GM20000 (cell line): Measurements from ENCODE around the gene INTS15.

Source experiments
- DNase-seq: peaks from one replicate; pipeline ENCODE4 v3.0.0; 2012; ENCODE audit warnings: low spot score
- CTCF ChIP-seq: IDR thresholded peaks from 2 replicates; pipeline ENCODE4 v1.5.1; 2012; ENCODE audit warnings: mild to moderate bottlenecking, control low read depth; ENCODE audit errors: extremely low read depth, missing control alignments

Gene INTS15

DNA sequence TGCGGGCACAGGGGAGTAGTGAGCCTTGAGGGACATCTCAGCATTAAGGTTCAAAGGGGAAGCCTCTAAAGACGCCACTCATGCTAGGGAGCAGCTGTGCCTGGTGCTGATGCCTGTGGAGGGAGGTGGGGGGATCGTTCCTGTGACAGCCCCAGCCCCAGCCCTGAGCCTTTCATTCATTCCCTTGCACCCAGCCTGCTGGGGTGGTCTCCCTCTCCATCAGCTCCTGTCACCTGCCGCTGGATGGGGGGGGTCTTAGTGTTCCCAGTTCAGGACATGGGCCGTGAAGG, 58.9 kb downstream of the INTS15 start:
- DNase-seq, result no peak
- TF ChIP-seq CTCF, result no peak

DNA sequence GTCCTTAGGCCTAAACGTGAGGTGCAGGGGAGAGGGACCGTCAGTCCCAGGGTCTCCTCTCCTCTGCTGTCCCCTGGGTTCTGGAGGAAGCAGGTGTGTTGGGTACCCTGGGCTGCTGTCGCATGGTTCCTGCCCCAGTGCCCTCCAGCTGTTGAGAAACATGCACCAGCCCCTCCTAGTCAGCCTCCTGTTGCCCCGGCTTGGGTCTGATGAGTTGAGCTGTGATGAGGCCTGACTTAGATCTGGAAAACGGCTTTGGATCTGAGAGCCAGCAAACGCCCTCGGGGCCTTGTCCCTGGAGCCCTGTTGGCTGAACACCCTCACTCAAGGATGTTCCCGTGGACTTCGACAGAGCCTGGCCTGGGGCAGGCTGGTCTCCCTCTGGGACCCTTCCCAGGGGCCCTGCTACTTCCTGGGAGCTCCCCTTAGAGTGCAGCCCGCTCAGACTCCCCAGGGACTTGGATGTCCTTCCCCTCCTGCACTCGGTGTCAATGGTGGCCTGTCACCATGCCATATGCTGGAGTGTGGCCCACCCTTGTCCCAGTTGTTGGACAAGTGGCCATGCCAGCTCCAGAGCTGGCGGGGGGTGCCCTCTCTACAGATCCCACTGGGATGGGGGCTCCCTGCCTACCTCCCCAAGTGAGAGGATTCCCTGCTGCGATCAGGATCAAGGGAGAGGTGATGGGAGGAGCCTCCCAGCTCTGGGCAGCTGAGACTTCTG, 59.6 kb downstream of the INTS15 start:
- no peak for TF ChIP-seq CTCF
- DNase-seq, result no peak

DNA sequence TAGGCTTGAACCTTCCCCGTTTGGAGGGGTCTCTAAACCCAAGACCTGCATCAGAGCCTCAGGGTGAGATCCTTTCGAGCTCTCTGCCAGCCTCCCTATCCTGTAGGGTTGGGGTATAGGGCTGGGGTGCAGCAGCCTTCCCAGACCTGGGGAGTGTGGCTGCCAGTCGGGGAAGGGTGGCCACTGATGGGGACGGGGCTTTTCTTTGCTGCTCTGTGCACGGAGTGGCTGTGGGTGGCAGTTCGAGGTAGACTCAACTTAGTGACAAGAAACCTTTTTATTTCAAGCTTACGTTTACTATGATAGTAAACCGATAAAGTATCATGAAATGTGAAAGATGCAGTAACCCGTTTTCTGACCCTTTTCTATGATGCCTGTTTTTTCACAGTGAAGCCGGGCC, 60.3 kb downstream of the INTS15 start:
- no peak for TF ChIP-seq CTCF
- DNase-seq, result no peak

DNA sequence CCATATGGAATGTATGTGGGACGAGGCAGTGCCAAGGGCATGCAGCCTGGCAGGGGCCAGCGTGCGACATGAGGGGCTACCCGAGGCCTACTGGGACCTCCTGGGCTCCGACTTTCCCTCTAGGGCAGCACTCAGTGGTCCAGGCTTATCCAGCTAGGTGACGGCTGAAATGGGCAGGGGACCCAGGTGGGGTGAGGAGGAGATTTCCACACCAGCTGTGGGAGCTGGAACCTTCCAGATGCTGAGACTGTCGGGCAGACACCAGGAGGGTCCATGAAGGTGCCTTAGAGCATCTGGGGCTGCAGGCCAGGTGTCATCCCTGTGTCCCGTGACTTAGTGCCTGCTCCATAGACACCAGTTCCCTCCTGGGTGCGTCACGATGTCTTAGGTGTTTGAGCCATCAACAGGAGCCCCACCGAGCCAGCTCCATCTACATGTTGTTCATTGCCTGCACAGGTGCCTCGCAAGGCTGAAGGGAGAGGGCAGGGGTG, 60.7 kb downstream of the INTS15 start:
- no peak for DNase-seq
- TF ChIP-seq CTCF, result no peak

DNA sequence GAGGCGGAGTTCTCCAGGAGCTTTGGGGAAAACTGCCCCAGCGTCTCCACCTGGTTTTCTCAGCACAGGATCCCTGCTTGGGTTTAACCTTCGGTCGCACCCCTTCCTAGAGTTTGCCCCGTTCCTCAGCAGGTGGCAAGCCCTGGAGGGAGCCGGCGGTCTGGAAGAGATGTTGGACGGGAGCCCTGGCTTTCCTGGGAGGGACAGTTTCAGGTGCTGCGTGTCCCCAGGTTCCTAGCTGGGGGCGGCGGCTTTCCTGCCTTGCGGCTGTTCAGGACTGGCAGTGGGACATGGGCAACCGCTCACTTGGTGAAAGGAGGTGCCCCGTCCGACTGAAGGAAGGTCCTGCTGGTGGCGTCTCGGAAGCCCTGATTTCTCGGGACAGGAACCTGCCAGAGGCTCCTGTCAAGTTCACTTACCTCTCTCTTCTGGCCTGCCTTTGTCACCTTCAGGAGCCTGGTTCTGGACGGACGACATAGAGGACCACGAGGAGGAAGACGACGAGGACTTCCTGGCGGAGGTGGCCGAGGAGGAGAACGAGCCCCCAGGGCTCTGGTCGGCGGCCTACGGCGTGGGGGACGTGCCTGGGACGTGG, 62.1 kb downstream of the INTS15 start:
- TF ChIP-seq CTCF, result no peak
- no peak for DNase-seq

DNA sequence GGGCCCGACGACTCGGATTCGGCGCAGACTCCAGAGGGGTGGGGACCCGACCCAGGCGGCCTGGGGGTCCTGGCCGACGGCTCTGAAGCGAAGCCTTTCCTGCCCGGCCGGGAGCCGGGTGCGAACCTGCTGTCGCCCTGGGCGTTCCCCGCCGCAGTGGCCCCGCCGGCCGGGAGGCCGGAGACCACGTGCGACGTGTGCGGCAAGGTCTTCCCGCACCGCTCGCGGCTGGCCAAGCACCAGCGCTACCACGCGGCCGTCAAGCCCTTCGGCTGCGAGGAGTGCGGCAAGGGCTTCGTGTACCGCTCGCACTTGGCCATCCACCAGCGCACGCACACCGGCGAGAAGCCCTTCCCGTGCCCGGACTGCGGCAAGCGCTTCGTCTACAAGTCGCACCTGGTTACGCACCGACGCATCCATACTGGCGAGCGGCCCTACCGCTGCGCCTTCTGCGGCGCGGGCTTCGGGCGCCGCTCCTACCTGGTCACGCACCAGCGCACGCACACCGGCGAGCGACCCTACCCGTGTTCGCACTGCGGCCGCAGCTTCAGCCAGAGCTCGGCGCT, 62.7 kb downstream of the INTS15 start:
- TF ChIP-seq CTCF, result no peak
- no peak for DNase-seq
